Central memory CD8-positive, alpha-beta T cell (primary cell): ENCODE results near the gene SLC43A1.

ENCODE experiments used
- ATAC-seq: fragments of 150-1000 bp; cut with Tn5 transposase; replicated peaks from 2 replicates; pipeline ENCODE4 v1.10.0; 2022; ENCODE audit warnings: mild to moderate bottlenecking, moderate FRiP score, moderate number of reproducible peaks; ENCODE audit not compliant: poor library complexity, severe bottlenecking; ENCODE audit errors: extremely low read depth
- DNase-seq, 2 donors: peaks; one replicate each; pipeline ENCODE4 v3.0.0; 2021; ENCODE audit warnings: low spot score in 2 of 2
- H3K27ac Mint-ChIP-seq: one replicate; pipeline ENCODE4 v1.8.0; 2022; ENCODE audit warnings: low read depth, mild to moderate bottlenecking, moderate library complexity, mixed read lengths
- H3K27me3 Mint-ChIP-seq: one replicate; pipeline ENCODE4 v1.8.0; 2022; ENCODE audit warnings: mixed read lengths
- H3K36me3 Mint-ChIP-seq: one replicate; pipeline ENCODE4 v1.8.0; 2022; ENCODE audit warnings: mild to moderate bottlenecking, moderate library complexity, mixed read lengths; ENCODE audit not compliant: insufficient read depth
- H3K4me1 Mint-ChIP-seq: one replicate; pipeline ENCODE4 v1.8.0; 2022; ENCODE audit warnings: mixed read lengths
- H3K4me3 Mint-ChIP-seq: one replicate; pipeline ENCODE4 v1.8.0; 2022; ENCODE audit warnings: mild to moderate bottlenecking, moderate library complexity, mixed read lengths
- H3K9me3 Mint-ChIP-seq: one replicate; pipeline ENCODE4 v1.8.0; 2022; ENCODE audit warnings: mixed read lengths

The SLC43A1 gene

GRCh38 chr11:57434640-57435546, 80.6 kb downstream of the SLC43A1 start:
- Mint-ChIP-seq H3K4me1 (no peaks in the 10 kb centered on the region), H3K27me3 (no peaks in the 10 kb centered on the region), H3K9me3 (no peaks in the 10 kb centered on the region), H3K36me3 (no peaks in the 10 kb centered on the region), H3K4me3 (no peak overlapping the region), H3K27ac (no peak overlapping the region)
- DNase-seq (no peak), ATAC-seq (no peak)
